Activated T-helper 1 cell treated with anti-CD3 and anti-CD28 coated beads, Interleukin-2, amount 50 U/mL, for 16 hours (primary cell): ENCODE data around the gene NHERF2.
"Not testable (repeated sequence)": the region's sequence is repeated elsewhere in the genome, so short reads cannot be mapped to it uniquely, and the experiment has no call there.

Experiments
- DNase-seq, 2 donors: peaks; one replicate each; pipeline ENCODE4 v3.0.0-alpha.2; 2020; ENCODE audit warnings: low read depth in 1 of 2, low spot score in 1 of 2

NHERF2 gene

DNA sequence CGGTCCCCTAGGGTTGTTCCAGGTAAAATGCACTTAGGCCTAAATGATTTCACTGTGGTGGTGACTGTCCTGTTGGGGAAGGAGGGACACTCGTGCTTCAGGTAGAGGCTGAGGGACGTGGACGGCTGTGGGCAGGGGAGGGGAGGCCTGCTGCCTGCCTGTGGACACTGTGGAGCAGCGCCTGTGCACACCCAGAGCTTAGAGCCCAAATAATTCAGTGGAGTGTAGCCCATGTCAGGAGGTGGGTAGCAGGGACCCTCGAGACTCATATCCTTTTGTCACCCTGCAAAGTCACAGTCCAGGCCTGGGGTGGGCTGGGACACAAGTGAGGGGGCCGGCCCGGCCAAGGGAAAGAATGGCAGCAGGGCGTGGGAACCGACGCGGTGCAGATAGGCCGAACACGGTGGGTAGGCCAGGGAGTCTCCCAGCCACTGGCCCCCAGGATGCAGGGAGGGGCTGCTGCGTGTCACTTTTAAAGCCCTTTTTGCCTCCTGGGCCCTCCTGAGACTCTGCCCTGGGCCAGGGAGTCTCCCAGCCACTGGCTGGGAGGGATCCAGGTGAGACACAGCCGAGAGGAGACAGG is 733 bp upstream of the NHERF2 start:
- DNase-seq: no peak

- no peak for DNase-seq
These were observed 615 bp downstream of the NHERF2 start for GRCh38 chr16:2027024-2028010.

- no peak for DNase-seq
These were observed 1.4 kb downstream of the NHERF2 start for GRCh38 chr16:2028146-2028545.

GRCh38 chr16:2028620-2029220 is 2.0 kb downstream of the NHERF2 start:
- DNase-seq: no peak

- no peak for DNase-seq
These were observed 2.6 kb downstream of the NHERF2 start for GRCh38 chr16:2029350-2029749.

DNA sequence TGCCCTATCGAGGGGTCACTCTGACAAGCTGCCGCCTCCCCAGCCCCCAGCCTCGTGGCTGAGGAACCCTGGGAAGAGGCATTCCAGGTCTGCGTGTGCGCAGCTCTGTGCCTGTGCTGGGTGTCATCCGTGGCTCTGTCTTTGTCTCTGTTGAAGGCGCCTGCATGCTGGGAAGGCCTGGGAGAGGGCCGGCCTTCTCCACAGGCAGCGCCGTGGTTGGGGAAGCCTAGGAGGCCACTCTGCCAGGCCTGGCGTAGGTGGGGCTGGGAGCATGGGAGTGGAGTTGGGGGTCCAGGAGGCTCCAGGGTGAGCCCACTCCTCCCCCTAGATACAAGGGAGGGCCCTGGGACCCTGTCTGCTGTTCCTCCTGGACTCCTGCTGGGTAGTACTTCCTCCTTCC is 3.3 kb downstream of the NHERF2 start:
- DNase-seq: no peak

GRCh38 chr16:2031081-2031577 is 4.4 kb downstream of the NHERF2 start:
- no peak for DNase-seq

DNA sequence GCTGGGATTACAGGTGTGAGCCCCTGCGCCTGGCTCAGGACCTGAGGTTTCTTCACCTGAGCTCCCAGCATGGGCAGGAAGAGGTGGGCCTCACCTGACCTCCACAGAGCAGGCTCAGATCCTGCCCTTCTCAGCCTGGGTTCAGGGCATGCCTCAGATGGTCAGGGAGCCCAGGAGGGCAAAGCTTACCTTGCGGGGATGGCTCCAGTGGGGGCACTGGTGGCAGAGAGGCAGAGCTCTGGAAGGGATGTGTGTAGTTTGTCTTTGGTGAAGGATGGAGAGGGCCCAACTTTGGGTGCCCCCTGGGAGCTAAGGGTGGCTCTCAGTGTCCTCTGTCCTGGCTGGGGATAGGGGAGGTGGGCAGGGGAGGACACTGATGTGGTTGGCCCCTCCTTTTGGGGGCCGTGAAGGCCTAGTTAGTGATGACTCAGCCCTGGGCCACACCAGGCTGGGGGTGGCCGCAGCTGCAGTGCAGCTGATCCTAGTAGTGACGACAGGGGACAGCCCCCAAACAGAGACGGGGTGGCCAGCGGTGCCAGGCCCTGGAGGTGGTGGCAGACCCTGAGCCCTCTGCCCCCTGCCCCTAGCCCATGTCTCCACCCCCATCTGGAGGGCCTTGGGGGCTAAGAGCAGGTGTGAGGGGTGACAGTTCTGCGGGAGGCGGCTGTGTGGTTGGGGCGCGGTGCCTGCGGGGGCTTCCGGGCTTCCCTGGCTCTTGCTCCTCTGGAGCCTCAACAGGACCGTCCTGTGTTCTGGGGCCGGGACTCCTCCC is 5.8 kb downstream of the NHERF2 start:
- no peak for DNase-seq

GRCh38 chr16:2033057-2033908 is 6.6 kb downstream of the NHERF2 start:
- DNase-seq: no peak

- DNase-seq: not testable (repeated sequence)
These were observed 7.4 kb downstream of the NHERF2 start for GRCh38 chr16:2033909-2034695.

DNA sequence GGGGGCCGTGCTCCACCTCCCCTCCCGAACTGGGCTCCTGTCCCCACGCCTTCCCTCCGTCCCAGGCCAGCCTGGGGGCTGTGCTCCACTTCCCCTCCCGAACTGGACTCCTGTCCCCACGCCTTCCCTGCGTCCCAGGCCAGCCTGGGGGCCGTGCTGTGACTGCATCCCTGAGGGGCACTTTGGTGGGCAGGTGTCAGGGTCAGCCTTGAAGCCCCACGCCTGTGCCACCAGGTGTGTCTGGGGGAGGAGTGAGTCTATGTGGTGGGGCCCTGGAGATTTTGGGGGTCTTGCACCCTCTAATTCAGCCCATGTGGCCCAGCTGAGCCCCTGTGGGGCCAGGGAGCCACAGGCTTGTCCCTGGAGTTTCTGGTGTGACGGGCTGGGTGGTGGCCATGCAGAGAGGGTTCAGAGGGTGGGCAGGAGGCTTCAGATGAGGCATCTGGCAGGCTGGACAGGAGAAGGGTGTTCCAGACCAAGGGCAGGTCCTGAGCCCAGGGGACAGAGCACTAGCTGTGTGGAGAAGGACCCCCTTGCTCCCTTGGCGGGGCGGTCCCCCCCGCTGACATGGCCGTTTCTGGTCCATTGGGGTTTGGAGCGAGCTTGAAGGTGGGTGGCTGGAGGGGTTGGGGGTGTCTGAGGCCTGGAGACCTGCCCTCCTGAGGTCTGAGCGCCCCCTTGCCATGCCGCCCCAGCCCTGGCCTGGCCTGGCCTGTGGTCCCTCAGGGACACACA is 8.2 kb downstream of the NHERF2 start:
- DNase-seq: no peak

DNA sequence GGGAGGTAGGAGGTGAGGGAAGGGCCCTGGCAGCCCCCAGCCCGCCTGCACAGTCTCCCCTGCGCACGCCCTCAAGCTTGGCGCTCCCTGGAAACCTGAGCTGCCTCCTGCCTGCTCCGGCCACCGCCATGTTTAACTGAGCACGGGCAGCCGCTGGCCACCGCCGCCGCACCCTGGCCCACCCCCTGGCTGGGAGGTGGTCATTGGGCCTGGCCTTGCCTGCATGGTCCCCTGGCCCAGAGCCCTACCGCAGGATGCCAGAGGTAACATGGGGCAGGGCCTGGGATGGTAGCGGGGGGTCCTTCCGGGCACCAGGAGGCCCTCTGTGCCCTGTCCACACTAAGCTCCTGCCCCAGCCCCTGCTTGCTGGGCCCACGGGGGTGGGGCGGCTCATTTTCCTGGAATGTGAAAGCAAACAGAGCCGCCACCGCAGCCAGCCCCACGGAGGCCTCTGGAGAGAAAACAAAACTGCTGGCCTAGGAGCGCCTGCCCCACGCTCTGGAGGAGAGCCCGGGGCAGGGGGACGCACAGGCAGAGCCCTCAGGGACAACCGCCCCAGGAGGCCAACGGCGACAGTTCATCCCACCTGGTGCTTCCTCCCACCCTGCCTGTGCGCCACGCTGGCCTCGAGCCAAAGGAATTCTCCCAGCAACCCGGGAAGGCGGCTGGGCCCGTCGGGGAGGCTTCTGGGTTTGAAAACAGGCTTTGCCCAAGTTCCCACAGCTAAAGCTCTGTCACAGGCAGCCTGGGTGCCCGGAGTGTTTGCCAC is 8.9 kb downstream of the NHERF2 start:
- DNase-seq: no peak

DNA sequence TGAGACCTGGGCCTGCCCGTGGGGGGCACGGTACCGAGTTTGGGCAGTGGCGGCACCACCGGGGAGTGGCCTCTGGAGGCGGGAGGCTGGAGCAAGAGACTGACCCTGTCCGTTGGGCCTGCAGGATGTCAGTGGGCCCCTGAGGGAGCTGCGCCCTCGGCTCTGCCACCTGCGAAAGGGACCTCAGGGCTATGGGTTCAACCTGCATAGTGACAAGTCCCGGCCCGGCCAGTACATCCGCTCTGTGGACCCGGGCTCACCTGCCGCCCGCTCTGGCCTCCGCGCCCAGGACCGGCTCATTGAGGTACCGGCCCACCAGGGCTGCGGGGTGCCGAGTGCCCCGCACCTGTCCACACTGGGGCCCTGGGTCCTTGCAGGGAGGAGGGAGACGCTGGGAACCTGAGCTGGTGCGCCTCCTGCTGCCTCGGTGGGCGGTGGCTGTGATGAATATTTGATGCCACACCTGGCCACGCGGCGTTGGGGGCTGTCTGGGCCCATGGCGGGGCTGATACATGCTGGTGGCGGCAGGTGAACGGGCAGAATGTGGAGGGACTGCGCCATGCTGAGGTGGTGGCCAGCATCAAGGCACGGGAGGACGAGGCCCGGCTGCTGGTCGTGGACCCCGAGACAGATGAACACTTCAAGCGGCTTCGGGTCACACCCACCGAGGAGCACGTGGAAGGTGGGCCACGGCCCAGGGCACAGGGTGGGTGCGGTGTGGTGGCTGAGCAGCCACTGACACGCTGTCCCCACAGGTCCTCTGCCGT is 9.7 kb downstream of the NHERF2 start:
- no peak for DNase-seq

GRCh38 chr16:2037115-2037514 is 10.4 kb downstream of the NHERF2 start:
- no peak for DNase-seq

DNA sequence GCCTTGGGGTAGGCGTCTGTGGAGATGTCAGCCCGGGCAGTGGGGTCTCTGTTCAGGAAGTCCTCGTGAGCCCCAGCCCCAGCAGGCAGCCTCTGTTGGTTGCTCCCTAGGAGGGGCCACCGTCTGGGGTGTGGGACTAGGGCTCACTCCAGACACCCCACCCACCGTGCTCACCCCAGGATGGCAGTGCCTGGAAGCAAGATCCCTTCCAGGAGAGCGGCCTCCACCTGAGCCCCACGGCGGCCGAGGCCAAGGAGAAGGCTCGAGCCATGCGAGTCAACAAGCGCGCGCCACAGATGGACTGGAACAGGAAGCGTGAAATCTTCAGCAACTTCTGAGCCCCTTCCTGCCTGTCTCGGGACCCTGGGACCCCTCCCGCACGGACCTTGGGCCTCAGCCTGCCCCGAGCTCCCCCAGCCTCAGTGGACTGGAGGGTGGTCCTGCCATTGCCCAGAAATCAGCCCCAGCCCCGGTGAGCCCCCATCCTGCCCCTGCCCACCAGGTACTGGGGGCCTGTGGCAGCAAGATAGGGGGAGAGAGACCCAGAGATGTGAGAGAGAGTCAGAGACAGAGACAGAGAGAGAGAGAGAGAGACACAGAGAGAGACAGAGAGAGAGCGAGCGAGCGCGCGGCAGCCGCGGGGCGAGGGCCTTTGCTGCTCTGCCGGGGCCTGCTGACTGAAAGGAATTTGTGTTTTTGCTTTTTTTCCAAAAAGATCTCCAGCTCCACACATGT is 11.1 kb downstream of the NHERF2 start:
- DNase-seq: no peak

DNA sequence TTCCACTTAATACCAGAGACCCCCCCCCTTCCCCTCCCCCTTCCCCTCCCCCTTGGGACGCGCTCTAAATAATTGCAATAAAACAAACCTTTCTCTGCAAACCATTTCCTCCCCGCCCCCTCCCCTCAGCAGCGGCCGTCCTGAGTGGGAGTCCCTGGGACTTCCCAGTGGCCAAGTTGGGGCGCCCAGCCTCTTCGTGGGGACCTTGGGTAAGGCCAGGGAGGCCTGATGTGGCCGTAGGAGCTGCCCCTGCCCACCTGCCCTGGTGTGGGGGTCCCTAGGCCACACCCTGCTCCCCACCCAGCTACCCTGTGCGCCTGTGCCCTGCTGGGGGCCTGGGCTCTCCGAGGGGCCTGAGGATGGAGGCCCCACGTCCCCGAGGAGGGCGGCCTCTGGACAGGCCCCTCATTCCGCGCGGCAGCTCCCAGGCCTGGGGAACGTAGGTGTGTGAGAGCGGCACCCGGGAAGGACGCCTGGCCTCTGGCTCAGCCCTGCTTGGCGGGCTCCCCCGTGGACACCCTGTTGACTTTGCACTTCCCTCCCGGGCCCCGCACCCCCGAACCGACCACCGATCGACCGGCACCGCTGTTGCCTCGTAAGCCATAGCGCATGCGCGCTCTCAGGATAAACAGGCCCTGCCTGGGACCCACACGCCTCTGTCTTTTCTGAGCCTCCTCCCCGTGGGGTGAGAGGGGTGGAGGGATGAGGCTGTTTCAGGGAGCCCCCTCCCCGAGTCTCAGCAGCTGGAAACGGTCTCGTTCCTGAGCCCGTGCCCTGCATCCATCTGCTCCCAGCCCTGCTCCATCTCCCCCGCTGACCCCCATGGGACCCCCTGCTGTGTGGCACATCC is 11.9 kb downstream of the NHERF2 start:
- DNase-seq: no peak
